GM19372 (cell line): Measurements from ENCODE around the gene RNU5B-1.
A peak's percentile ranks its signal among the peaks of the same experiment; 100 is the strongest.
"Not testable (repeated sequence)": the region's sequence is repeated elsewhere in the genome, so short reads cannot be mapped to it uniquely, and the experiment has no call there.

Experiments used
- ATAC-seq: cut with Tn5 transposase; IDR thresholded peaks from one replicate; pipeline ENCODE4 v1.9.1; 2021; ENCODE audit warnings: mild to moderate bottlenecking, low read depth, moderate library complexity; ENCODE audit not compliant: unreplicated experiment

RNU5B-1 gene

GRCh38 chr15:65304381-65305149, at the start of gene RNU5B-1:
Gene RNU5B-1, plus strand, starts transcription at chr15:65304677.
- peak; percentile 63 for ATAC-seq

DNA sequence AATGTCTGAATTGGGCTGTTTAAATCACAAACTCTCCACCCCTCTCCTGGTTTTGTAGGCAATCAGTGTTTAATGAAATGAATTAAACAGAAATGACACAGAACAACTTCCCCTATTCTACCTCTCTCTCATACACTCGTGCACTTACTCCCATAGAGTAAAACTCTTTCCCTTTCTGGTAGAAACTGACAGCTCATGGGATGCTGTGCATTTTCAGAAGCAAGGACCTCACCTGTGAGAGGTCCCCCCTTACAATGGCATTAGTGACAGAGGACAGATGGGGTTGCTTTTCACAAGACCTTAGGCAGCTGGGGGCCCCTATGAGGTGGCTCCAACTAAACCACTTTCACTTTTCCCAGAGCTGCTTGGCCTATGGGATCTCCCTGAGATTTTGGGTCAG, 49.7 kb upstream of the RNU5B-1 start:
- ATAC-seq = no peak

- no peak for ATAC-seq
Measured at GRCh38 chr15:65255486-65256140, 48.9 kb upstream of the RNU5B-1 start.

DNA sequence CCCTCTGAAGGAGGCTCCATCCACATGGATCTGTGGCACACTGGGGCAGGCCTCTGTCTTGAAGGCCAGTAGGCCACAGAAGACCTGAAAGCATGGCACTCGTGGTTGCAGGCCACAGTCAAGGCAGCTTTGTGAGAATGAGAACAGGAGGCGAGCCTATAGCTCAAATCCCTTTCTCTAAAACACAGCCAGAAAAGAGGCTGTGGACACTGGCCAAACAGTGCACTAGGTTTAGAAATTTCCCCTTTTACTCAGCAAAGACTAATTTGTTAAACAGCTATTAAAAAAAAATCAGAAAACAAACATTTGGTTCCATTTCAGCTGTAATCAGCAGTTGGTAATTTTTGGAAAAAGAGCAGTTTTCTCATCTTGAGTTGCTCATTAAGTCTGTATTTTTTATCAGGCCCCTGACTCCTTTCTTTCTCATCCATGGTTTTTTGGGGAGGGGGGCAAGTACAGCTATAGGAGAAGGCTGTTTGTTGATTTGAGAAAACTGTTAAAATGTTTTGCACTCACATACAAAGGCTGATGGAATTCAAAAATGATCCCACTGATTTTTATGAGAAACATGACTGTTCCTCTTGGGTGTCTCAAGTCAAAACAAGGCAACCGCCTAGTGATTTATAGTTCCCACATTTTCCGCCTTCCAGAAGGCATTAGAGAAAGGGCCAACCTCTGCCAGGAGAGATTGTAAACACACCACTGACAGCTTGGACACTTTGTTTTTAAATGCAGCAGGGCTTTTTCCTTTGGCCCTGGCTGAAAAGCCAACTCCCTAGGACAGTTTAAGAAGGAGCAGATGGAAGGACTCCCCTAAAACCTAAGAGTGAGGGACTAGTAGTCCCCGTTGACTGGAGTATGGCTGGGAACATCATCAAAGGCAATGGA, 45.9 kb upstream of the RNU5B-1 start:
- ATAC-seq = no peak

- no peak for ATAC-seq
Measured at GRCh38 chr15:65259367-65259797, 45.1 kb upstream of the RNU5B-1 start.

GRCh38 chr15:65260968-65261367, 43.5 kb upstream of the RNU5B-1 start:
- ATAC-seq = no peak

- ATAC-seq = no peak
Measured at GRCh38 chr15:65263313-65263712, 41.2 kb upstream of the RNU5B-1 start.

DNA sequence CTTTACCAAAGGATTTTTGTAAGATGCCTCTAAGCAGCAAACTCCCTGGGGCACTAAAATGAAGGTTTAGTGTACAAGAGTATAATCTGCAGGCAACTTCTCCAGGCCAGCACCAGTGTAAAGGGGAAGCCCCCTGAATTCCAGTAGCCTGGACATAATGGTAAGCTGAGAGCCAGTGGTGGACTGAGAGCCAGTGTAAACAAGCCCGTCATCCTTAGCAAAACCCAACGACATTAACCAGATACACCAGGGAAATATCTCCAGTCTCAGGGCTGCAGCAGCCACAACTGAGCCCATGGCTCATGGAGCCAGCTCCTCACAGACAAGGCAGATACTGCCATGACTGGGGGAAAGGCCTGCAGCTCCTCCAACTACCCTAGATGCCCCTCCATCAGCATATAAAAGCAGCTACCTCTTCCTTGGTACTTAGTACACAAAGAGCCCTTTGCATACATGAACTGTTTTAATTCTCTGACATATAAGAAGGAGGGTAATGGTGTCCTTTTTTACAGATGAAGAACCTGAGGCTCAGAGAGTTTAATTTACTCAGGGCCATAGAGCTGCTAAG, 39.5 kb upstream of the RNU5B-1 start:
- ATAC-seq = no peak

DNA sequence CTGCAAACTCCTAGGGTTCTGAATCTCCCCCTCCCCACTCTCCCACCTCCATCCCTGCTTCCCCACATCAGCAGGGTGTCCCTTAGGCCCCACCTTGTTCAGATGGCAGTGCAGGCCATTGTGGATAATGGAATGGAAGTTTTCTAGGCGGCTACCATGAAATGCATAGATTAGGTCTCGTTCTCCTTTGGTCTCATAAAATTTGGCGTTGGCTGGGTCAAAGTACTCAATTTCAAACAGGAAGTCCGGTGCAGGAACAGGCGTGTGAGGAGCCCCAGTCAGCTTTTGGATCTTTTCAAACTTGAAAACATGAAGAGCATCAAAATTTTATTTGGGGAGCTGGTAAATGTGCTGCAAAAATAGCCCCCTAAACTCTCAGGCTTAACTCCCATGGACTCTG, 38.0 kb upstream of the RNU5B-1 start:
- ATAC-seq = no peak

DNA sequence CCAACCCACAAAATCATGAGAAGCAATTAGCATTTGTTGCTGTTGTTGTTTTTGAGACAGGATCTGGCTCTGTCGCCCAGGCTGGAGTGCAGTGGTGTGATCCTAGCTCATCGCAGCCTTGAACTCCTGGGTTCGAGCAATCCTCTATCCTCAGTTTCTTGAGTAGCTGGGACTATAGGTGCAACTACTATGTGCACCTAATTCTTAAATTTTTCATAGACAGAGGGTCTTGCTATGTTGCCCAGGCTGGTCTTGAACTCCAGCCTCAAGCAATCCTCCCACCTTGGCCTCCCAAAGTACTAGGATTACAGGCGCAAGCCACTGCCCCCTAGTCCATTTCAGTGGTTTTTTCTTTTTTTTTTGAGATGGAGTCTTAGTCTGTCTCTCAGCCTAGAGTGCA, 36.1 kb upstream of the RNU5B-1 start:
- ATAC-seq = no peak

GRCh38 chr15:65270811-65271545, 33.5 kb upstream of the RNU5B-1 start:
- ATAC-seq = not testable (repeated sequence)

- no peak for ATAC-seq
Measured at GRCh38 chr15:65275104-65275727, 29.3 kb upstream of the RNU5B-1 start.

- no peak for ATAC-seq
Measured at GRCh38 chr15:65275728-65276126, 28.8 kb upstream of the RNU5B-1 start.

DNA sequence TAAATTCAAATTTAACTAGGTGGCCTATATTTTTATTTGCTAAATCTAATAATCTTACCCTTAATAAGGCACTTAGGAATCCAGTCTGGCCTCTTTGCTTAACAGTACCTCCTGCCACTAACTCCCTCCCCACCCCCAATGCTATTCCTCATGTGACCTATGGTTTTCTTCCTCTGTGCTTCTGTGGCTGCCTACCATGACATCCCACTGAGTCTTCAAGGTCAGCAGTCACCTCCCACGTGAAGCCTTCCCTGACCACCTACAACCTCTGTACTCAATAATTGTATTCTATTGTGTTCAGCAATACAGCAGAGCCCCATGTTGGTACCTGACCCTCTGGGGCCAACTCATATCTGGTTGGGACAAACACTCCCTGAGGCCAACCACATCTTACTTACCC, 27.5 kb upstream of the RNU5B-1 start:
- no peak for ATAC-seq

GRCh38 chr15:65278480-65278879, 26.0 kb upstream of the RNU5B-1 start:
- ATAC-seq = no peak

DNA sequence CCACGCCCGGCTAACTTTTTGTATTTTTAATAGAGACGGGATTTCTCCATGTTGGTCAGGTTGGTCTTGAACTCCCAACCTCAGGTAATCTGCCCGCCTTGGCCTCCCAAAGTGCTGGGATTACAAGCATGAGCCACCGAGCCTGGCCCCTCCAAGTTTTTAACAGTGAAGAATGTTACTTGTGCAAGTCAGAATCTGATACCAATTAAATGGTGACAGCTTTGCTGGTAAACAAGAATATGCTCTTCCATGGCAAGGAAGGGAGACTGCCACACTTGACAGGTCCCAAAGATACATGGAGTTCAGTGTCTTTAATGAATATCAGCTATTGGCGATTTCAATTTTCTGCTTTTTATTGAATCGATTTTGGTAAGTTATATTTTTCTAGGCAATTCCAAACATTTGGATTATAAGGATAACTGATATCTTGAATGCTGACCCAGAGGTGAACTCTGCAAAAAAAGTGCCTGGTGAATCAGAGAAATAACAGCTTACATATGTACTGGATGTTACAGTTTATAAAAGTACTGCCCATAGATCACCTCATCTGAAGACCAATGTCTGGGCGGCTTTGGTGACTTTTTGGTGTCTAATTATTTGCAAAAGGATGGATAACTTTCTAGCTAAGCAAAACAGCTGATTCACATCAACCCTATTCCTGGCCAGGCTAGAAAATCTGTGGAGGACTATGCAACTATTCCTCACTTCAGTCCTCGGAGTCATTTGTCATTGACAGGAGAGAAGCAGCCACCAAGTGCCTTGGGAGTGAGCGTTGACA, 19.0 kb upstream of the RNU5B-1 start:
- ATAC-seq = no peak

DNA sequence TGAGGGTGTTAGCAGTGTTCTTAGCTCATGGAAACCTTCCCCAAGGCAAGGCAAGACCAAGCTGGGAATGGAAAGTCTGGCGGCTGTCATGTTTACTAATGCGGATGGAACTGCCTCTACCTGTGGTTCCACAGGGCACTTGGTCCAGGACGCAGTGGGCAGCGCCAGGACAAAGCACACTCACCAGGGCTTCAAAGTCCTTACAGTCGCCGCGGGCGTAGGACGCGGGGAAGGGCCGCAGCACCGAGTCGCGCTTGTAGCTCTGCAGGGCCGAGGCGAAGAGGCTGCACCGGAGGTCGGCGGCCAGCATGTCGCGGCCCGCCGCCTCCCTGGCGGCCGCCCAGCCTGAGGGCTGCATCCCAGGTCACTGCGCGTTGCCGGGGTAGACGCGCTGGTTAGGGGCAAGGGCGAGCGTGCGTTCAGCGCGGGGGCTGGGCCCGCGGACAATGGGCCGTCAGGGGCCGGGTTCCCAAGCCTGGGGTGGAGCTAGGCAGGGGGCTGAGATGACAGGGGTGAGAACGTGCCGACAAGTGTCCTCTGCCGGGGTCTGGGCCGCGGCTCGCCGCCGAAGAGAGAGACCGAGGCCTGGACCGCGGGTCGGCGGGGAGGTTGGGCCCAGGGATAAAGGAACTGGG, 18.3 kb upstream of the RNU5B-1 start:
- peak; percentile 33 for ATAC-seq

DNA sequence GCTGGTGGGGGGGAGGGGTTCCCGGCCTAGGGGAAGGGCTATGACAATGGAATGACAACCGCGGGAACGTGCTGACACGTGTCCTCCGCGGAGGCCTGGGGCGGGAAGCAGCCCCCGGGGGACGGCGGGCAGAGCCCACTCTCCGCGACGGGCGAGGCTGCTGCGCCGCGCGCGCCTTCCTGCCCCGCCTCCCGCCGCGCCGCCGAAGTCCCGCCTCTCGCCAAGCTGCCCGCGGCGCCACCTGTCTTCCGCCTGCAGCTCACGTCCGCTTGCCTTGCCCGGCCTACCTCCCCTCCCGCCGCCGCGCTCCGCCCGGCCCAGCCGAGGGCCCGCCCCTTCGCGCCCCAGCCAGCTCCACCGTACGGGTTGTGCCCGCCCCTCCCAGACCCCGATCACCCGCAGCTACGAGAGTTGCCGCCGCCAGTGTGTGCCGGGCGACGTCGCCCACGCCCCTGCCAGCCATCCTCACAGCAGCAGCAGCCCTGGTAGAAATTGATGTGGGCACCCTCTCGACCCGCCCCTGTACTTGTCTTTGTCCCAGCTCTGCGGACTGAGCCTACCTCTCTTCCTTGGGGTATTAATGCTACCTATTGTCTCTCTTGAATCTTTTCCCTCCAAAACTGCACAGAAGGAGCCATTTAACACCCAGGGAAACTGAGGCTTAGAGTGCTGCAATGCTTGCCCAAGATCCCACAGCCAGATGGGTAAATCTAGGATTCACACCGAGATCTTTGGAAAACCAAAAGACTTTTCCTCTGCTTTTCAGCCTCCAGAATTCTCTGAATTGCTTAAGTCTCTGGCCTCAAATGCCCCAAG, 17.6 kb upstream of the RNU5B-1 start, which contains the start of gene PARP16:
Gene PARP16, minus strand, starts transcription at position 180 of the 816 bp plus-strand sequence. CDS start 457 bp downstream, outside the sequence.
- ATAC-seq = peak; percentile 94
